ENCODE data around the gene CROCC2.

Gene CROCC2

DNA sequence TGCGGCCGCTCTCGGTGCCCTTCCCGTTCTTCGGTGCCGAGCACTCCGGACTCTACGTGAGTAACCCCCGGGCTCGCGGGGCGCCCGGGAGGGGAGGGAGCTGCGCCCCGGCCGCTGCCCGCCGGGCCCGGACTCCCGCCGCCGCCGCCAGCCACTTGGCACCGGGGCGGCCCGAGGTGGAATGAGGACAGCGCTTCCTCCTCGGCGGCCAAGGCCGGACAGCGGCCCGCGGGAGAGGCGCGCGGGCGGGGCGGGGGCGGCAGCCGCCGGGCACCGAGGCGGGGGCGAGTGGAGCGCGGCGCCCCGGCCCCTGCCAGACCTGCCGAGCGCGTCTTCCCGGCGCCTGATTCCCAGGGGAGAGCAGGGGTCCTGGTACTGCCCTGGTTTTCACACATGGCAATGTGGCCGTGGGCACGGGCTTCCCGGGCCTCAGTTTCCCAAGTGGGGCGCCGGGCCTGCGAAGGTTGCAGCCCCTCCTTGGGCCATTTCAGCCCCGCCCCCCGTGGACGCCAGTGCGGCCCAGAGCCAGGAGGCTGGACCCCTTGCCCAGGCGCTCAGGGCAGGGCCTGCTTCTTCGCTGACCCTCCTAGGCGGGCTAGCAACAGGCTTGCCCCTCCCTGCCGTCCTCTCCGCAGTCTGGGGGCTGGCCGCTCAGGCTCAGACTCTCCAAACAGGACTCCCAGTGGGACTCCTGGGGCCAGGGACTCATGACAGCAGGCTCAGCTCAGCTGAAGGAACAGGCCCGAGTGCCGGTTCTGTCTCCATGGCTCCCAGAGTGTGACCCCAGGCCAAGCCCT lies 93.1 kb downstream of the CROCC2 start:
- TF ChIP-seq, protein P1, sequence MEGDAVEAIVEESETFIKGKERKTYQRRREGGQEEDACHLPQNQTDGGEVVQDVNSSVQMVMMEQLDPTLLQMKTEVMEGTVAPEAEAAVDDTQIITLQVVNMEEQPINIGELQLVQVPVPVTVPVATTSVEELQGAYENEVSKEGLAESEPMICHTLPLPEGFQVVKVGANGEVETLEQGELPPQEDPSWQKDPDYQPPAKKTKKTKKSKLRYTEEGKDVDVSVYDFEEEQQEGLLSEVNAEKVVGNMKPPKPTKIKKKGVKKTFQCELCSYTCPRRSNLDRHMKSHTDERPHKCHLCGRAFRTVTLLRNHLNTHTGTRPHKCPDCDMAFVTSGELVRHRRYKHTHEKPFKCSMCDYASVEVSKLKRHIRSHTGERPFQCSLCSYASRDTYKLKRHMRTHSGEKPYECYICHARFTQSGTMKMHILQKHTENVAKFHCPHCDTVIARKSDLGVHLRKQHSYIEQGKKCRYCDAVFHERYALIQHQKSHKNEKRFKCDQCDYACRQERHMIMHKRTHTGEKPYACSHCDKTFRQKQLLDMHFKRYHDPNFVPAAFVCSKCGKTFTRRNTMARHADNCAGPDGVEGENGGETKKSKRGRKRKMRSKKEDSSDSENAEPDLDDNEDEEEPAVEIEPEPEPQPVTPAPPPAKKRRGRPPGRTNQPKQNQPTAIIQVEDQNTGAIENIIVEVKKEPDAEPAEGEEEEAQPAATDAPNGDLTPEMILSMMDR (IDR thresholded peaks at IDR 0.05; ENCODE audit: insufficient read depth, low read depth, low read length, missing control alignments) = no peak
- DNase-seq (ENCODE audit: low read depth) = no peak
- no peak overlapping the region for H3K4me3 ChIP-seq (ENCODE audit: low read depth, low read length)

- no peak overlapping the region for H3K4me3 ChIP-seq (ENCODE audit: low read depth, low read length)
- TF ChIP-seq, protein P1 (IDR thresholded peaks at IDR 0.05; ENCODE audit: insufficient read depth, low read depth, low read length, missing control alignments) = no peak
- no peak for DNase-seq (ENCODE audit: low read depth)
Observed at GRCh38 chr2:240999873-241000541, 93.9 kb downstream of the CROCC2 start.

- TF ChIP-seq, protein P1 (IDR thresholded peaks at IDR 0.05; ENCODE audit: insufficient read depth, low read depth, low read length, missing control alignments) = no peak
- no peak for DNase-seq (ENCODE audit: low read depth)
- H3K4me3 ChIP-seq (ENCODE audit: low read depth, low read length) = no peak overlapping the region
Observed at GRCh38 chr2:241000831-241001321, 94.7 kb downstream of the CROCC2 start.

DNA sequence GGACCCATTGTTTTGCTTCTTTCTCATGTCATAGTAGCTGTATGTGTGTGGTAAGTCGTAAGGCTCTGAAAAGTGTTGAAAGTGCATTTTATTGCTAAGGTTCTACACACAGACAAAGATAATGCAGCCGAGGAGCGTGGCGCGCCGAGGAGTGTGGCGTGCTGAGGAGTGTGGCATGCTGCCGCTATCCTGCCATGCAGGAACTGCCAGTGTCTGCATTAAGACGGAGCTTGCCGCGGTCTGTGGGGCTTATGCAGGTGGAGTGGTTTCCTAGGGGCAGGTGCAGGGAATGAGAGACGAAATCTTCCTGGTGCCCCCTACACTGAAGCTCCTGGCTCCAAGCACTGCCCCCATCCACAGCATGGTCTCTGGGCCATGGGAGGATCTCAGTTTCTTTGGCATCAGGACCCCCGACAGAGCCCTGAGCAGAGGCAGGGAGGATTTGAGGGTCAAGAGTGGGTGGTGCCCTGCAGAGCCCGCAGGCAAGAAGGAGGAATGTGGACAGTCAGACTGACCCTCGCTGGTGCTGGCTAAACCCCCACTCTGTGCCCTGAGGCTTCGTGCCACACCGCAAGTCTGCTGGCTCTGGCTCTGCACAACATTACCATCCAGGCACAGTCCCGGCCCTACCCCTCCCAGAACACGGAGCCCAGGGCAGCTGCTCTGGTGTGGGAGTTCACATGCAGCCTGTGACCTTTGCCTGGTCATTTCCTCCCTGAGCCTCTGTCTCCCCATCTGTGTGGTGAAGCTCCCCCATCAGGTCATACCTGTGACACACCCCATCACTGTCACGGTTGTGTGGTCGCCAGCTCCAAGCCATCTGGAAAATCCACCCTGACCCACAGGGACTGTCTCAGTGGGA lies 95.5 kb downstream of the CROCC2 start:
- TF ChIP-seq, protein P1 (IDR thresholded peaks at IDR 0.05; ENCODE audit: insufficient read depth, low read depth, low read length, missing control alignments) = no peak
- DNase-seq (ENCODE audit: low read depth) = no peak
- H3K4me3 ChIP-seq (ENCODE audit: low read depth, low read length) = no peak overlapping the region

- TF ChIP-seq, protein P1 (IDR thresholded peaks at IDR 0.05; ENCODE audit: insufficient read depth, low read depth, low read length, missing control alignments) = no peak
- no peak overlapping the region for H3K4me3 ChIP-seq (ENCODE audit: low read depth, low read length)
- DNase-seq (ENCODE audit: low read depth) = no peak
Observed at GRCh38 chr2:241002275-241003046, 96.3 kb downstream of the CROCC2 start.

DNA sequence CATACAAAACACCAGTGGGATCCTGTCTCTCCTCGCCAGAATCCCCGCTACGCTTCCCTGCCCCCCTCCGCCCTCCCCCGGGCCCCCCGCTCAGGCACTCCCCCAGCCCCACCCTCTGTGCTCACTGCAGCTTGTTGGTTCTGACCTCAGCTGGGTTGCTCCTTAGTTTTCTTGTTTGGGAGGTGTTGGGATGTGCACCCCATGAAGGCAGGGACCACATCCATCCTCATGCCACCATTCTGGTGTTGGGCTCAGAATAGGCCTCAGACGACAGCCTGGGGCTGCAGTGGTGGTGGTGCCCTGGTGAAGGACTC lies 96.9 kb downstream of the CROCC2 start:
- DNase-seq (ENCODE audit: low read depth) = no peak
- no peak overlapping the region for H3K4me3 ChIP-seq (ENCODE audit: low read depth, low read length)
- TF ChIP-seq, protein P1 (IDR thresholded peaks at IDR 0.05; ENCODE audit: insufficient read depth, low read depth, low read length, missing control alignments) = no peak

Measured in GM12865 (cell line).